Right lobe of liver (tissue), 4 donors: ENCODE data around the gene ECT2.

Experiments
- POLR2A ChIP-seq: fragments of 450-650 bp; IDR thresholded peaks from one replicate; pipeline ENCODE4 v1.6.1; 2017; ENCODE audit warnings: antibody characterized with exemption, mild to moderate bottlenecking
- TF ChIP-seq, protein P1 (sequence below), 4 donors: fragments of 200-600 bp in 3 of 4; fragments of 450-650 bp in 1 of 4; IDR thresholded peaks; one replicate each; pipeline versions ENCODE4 v1.5.1 to v1.8.0; 2016 to 2022; ENCODE audit warnings: antibody characterized with exemption in 4 of 4, mild to moderate bottlenecking in 2 of 4
- donor health status: DM: no; HTN: no; CAD: no.
- donor health status: DM: no; HTN: no; CAD: no.
- donor health status: DM: no; HTN: yes; CAD: no.

GRCh38 chr3:172816281-172816680 lies 65.8 kb downstream of the ECT2 start:
- TF ChIP-seq, protein P1, sequence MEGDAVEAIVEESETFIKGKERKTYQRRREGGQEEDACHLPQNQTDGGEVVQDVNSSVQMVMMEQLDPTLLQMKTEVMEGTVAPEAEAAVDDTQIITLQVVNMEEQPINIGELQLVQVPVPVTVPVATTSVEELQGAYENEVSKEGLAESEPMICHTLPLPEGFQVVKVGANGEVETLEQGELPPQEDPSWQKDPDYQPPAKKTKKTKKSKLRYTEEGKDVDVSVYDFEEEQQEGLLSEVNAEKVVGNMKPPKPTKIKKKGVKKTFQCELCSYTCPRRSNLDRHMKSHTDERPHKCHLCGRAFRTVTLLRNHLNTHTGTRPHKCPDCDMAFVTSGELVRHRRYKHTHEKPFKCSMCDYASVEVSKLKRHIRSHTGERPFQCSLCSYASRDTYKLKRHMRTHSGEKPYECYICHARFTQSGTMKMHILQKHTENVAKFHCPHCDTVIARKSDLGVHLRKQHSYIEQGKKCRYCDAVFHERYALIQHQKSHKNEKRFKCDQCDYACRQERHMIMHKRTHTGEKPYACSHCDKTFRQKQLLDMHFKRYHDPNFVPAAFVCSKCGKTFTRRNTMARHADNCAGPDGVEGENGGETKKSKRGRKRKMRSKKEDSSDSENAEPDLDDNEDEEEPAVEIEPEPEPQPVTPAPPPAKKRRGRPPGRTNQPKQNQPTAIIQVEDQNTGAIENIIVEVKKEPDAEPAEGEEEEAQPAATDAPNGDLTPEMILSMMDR (IDR thresholded peaks at IDR 0.05): no peak
- no peak for TF ChIP-seq POLR2A
